GM20000 (cell line): Measurements from ENCODE around the gene SMPD1.

Source experiments
- DNase-seq: peaks from one replicate; pipeline ENCODE4 v3.0.0; 2012; ENCODE audit warnings: low spot score
- TF ChIP-seq, protein P1 (sequence below): IDR thresholded peaks from 2 replicates; pipeline ENCODE4 v1.5.1; 2012; ENCODE audit warnings: mild to moderate bottlenecking, control low read depth; ENCODE audit errors: extremely low read depth, missing control alignments

Gene SMPD1

GRCh38 chr11:6414874-6415328 is 24.6 kb downstream of the SMPD1 start:
- DNase-seq = no peak
- TF ChIP-seq, protein P1, sequence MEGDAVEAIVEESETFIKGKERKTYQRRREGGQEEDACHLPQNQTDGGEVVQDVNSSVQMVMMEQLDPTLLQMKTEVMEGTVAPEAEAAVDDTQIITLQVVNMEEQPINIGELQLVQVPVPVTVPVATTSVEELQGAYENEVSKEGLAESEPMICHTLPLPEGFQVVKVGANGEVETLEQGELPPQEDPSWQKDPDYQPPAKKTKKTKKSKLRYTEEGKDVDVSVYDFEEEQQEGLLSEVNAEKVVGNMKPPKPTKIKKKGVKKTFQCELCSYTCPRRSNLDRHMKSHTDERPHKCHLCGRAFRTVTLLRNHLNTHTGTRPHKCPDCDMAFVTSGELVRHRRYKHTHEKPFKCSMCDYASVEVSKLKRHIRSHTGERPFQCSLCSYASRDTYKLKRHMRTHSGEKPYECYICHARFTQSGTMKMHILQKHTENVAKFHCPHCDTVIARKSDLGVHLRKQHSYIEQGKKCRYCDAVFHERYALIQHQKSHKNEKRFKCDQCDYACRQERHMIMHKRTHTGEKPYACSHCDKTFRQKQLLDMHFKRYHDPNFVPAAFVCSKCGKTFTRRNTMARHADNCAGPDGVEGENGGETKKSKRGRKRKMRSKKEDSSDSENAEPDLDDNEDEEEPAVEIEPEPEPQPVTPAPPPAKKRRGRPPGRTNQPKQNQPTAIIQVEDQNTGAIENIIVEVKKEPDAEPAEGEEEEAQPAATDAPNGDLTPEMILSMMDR = no peak

- no peak for DNase-seq
- TF ChIP-seq, protein P1 = no peak
These were observed 25.5 kb downstream of the SMPD1 start for GRCh38 chr11:6415797-6416196.

DNA sequence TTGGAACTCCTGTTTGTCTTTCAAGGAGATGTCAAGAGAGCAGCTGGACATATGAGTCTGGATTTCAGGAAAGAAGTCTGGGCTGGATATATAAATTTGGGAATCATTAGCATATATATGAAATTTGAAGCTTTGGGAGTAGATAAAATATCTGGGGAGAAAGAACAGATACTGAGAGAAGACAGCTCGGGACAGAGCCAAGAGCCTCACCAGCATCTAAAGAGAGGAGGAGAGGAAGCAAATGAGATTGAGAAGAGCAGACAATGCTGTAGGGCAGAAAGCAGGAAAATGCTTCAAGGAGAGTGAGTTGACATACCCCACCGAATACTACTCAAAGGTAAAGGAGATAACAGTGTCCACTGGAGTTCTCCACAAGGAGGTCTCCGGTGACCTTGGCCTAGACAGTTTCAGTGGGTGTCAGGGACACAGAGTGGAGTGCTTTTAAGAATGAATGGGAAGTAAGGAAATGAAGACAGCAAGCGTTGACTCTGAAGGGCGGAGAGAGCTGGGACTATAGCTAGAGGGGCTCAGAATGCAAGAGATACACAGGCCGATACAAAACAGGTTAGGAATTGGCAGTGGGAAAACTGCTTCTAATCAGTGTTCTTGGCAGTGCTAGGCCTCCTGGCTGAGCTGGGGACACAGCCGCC is 27.8 kb downstream of the SMPD1 start:
- TF ChIP-seq, protein P1 = no peak
- DNase-seq = no peak

DNA sequence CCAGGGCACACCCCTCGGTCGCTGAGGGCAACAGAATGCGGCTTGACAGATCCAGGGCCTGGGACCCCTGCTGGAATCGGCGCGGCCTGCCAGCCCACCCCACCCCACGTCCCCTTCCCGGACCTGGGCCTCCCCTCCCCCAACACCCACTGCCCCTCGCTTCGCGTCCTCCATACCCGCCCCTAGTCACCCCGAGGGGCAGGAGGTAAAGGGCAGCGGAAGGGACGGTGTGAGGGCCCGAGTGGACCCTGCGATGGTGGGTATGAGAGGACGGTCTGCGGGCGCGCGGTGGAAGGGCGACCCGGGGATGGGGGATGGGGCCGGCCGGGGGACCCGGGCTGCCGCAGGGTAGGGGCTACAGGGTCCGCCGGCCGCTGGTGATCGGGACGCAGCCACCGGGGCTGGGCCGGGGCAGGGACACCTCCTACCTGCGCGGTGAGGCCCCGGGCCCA is 28.3 kb downstream of the SMPD1 start:
- no peak for DNase-seq

DNA sequence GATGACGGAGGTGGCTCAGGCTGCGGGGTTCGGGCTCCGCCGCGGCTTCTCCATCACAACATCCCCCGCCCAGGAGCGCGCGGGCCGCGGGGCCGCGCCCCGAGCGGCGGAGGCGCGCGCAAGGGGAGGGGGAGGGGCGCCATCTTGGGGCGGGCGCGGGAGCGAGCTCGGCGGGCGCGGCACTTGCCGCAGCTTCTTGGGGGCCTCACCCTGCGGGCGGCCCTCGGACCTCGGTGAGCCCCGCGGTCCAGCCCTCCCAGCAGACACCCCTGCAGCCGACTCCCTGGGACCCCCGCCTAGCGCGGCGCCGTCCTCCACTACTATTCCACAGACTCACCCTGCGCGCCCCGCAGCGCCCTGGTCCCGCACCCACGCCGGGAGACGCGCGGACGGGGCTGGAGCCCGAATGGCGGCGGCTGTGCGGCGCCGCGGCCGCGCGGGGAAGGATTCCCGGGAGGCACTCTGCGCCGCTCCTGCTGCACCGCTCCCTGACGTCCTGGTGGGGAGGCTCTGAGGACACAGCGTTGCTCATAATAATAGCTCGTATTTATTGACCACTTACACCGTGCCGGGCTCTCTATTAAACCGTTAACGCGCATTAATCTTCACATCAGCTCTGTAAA is 28.8 kb downstream of the SMPD1 start, which contains the start of gene APBB1:
Gene APBB1 (minus strand): TSS at position 86 of the 623 bp plus-strand sequence. CDS start 7,747 bp downstream, outside the sequence.
- peak; percentile 86 for DNase-seq
- TF ChIP-seq, protein P1 = no peak

More for the DNA sequence above, 28.3 kb downstream of the SMPD1 start:
- TF ChIP-seq, protein P1 = no peak

- TF ChIP-seq, protein P1 = no peak
- no peak for DNase-seq
These were observed 30.4 kb downstream of the SMPD1 start for GRCh38 chr11:6420677-6421076.

- DNase-seq = no peak
- TF ChIP-seq, protein P1 = no peak
These were observed 37.2 kb downstream of the SMPD1 start for GRCh38 chr11:6427516-6427915.
